ENCODE results near the gene ADGRE1. TPM values are rescaled to one million over a fixed set of nuclear protein-coding genes. Genes with fewer than 3 reads are reported as not detected.

The ADGRE1 gene
- polyA plus RNA-seq, 1 donor from 2014 or later, result not detected

DNA sequence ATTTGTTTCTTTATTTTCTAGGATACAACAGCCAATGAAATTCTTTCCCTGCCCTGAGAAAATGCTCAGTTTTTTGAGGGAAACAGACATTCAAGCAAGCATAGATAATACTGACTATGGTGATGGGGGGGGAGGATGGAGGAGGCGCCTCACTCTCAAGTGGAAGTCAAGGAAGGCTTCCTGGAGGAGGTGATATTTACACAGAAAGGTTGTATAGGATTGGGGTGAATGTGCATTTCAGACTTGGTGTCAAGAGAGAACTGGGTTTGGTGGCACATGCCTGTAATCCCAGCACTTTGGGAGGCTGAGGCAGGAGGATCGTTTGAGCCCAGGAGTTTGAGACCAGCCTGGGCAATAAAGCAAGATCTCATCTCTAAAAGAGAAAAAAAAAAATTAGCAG is 12.2 kb upstream of the ADGRE1 start:
- Histone ChIP-seq H3K9ac (ENCODE audit: low read length) (no peak overlapping the region), H3K9me3 (ENCODE audit: low read length) (no peaks in the 10 kb centered on the region)
- TF ChIP-seq, protein P1, sequence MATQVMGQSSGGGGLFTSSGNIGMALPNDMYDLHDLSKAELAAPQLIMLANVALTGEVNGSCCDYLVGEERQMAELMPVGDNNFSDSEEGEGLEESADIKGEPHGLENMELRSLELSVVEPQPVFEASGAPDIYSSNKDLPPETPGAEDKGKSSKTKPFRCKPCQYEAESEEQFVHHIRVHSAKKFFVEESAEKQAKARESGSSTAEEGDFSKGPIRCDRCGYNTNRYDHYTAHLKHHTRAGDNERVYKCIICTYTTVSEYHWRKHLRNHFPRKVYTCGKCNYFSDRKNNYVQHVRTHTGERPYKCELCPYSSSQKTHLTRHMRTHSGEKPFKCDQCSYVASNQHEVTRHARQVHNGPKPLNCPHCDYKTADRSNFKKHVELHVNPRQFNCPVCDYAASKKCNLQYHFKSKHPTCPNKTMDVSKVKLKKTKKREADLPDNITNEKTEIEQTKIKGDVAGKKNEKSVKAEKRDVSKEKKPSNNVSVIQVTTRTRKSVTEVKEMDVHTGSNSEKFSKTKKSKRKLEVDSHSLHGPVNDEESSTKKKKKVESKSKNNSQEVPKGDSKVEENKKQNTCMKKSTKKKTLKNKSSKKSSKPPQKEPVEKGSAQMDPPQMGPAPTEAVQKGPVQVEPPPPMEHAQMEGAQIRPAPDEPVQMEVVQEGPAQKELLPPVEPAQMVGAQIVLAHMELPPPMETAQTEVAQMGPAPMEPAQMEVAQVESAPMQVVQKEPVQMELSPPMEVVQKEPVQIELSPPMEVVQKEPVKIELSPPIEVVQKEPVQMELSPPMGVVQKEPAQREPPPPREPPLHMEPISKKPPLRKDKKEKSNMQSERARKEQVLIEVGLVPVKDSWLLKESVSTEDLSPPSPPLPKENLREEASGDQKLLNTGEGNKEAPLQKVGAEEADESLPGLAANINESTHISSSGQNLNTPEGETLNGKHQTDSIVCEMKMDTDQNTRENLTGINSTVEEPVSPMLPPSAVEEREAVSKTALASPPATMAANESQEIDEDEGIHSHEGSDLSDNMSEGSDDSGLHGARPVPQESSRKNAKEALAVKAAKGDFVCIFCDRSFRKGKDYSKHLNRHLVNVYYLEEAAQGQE (IDR thresholded peaks at IDR 0.05; ENCODE audit: borderline replicate concordance), result no peak
- TF ChIP-seq CTCF (IDR thresholded peaks at IDR 0.05; ENCODE audit: poor library complexity, severe bottlenecking) (no peak), EP300 (conservative IDR thresholded peaks at IDR 0.05; ENCODE audit: poor library complexity, severe bottlenecking) (no peak), MXI1 (conservative IDR thresholded peaks at IDR 0.05; ENCODE audit: poor library complexity, severe bottlenecking) (no peak), SMC3 (conservative IDR thresholded peaks at IDR 0.05; ENCODE audit: poor library complexity) (no peak), RAD21 (conservative IDR thresholded peaks at IDR 0.05) (no peak), TAF1 (IDR thresholded peaks at IDR 0.05; ENCODE audit: low read depth) (no peak), POLR2AphosphoS5 (IDR thresholded peaks at IDR 0.05) (no peak), EZH2 (IDR thresholded peaks at IDR 0.05; ENCODE audit: borderline replicate concordance, insufficient read depth, low read length, poor library complexity, severe bottlenecking) (no peak)

DNA sequence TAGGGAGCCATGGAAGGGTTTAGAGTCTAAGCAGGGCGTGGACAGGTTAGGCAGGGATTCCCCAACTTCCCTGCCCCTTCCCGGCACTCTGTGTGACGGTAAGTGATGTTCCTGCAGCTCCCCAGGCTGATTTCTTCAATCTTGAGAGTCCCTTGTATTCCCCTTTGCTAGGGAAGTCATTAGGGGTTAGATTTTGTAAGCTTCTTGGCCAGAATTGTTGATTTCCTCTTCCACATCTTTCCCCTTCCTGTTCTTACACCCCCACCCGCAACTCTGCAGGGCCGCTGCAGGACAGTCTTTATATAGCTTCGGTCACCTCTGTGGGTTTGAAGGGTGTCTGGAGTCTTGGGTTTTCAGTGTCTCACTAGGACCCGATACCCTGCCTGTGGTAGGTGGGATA is 10.6 kb upstream of the ADGRE1 start:
- TF ChIP-seq EZH2 (IDR thresholded peaks at IDR 0.05; ENCODE audit: borderline replicate concordance, insufficient read depth, low read length, poor library complexity, severe bottlenecking) (no peak), TAF1 (IDR thresholded peaks at IDR 0.05; ENCODE audit: low read depth) (no peak), CTCF (IDR thresholded peaks at IDR 0.05; ENCODE audit: poor library complexity, severe bottlenecking) (no peak), MXI1 (conservative IDR thresholded peaks at IDR 0.05; ENCODE audit: poor library complexity, severe bottlenecking) (no peak), RAD21 (conservative IDR thresholded peaks at IDR 0.05) (no peak)
- H3K4me2 ChIP-seq (ENCODE audit: low read length), result no peak overlapping the region
- H3K27ac ChIP-seq (ENCODE audit: low read length), result no peak overlapping the region
- H3K9me2 ChIP-seq (ENCODE audit: insufficient read depth, low read length), result no peaks in the 10 kb centered on the region
- no peak overlapping the region for H2AFZ ChIP-seq (ENCODE audit: low read depth, low read length)
- H3K4me3 ChIP-seq (ENCODE audit: low read length), result no peak overlapping the region
- no peaks in the 10 kb centered on the region for H3F3A ChIP-seq (ENCODE audit: insufficient read depth, low read length, poor library complexity, severe bottlenecking)
- H3K36me3 ChIP-seq (ENCODE audit: insufficient read depth, low read length), result no peaks in the 10 kb centered on the region
- no peaks in the 10 kb centered on the region for H3K9me3 ChIP-seq (ENCODE audit: low read length)
- H3K9ac ChIP-seq (ENCODE audit: low read length), result no peak overlapping the region
- H3K79me2 ChIP-seq (replicated peaks; ENCODE audit: insufficient read depth, low read length), result no peaks in the 10 kb centered on the region
- no peaks in the 10 kb centered on the region for H3K27me3 ChIP-seq (ENCODE audit: insufficient read depth, low read depth, low read length)
- H4K20me1 ChIP-seq (ENCODE audit: insufficient read depth), result no peaks in the 10 kb centered on the region

More for the DNA sequence above, 12.2 kb upstream of the ADGRE1 start:
- H3K27ac ChIP-seq (ENCODE audit: low read length), result no peak overlapping the region
- H4K20me1 ChIP-seq (ENCODE audit: insufficient read depth), result no peaks in the 10 kb centered on the region
- H2AFZ ChIP-seq (ENCODE audit: low read depth, low read length), result no peak overlapping the region
- H3K36me3 ChIP-seq (ENCODE audit: insufficient read depth, low read length), result no peaks in the 10 kb centered on the region
- no peaks in the 10 kb centered on the region for H3K9me2 ChIP-seq (ENCODE audit: insufficient read depth, low read length)
- no peaks in the 10 kb centered on the region for H3F3A ChIP-seq (ENCODE audit: insufficient read depth, low read length, poor library complexity, severe bottlenecking)
- no peaks in the 10 kb centered on the region for H3K79me2 ChIP-seq (replicated peaks; ENCODE audit: insufficient read depth, low read length)
- H3K4me2 ChIP-seq (ENCODE audit: low read length), result no peak overlapping the region
- H3K27me3 ChIP-seq (ENCODE audit: insufficient read depth, low read depth, low read length), result no peaks in the 10 kb centered on the region
- H3K4me3 ChIP-seq (ENCODE audit: low read length), result no peak overlapping the region
